Endothelial cell of umbilical vein (primary cell): ENCODE data around the gene LAMA4. TPM values are rescaled to one million over a fixed set of nuclear protein-coding genes. Genes with fewer than 3 reads are reported as not detected.

Experiments
- BruUV-seq: library from RNA; stranded (reverse); fragments of 400-500 nt; replicated peaks from 2 replicates; lab custom pipeline; 2021; lab: Mats Ljungman, UMichigan
- CTCF ChIA-PET: fragments of 300-600, 350-600 bp; sonication (Branson Sonifier 250); formaldehyde crosslinking; loops from one replicate; lab custom pipeline; 2021; ENCODE audit warnings: antibody characterized with exemption, inconsistent platforms; lab: Charles Lee
- POLR2A ChIA-PET: fragments of 300-600, 350-600 bp; sonication (Branson Sonifier 250); formaldehyde crosslinking; loops from one replicate; lab custom pipeline; 2021; ENCODE audit warnings: antibody characterized with exemption, inconsistent platforms; lab: Charles Lee
- DNase-seq: peaks from one replicate; pipeline ENCODE4 v3.0.0-alpha.2; 2011; ENCODE audit warnings: low read depth, low spot score
- FAIRE-seq: peaks from 2 replicates; lab custom pipeline; 2011; peaks lifted over from hg19 to GRCh38; lab: Jason Lieb, UNC
- H2AFZ ChIP-seq: 2 replicates; pipeline ENCODE4 v1.6.0; 2012; ENCODE audit warnings: low read depth, low read length, control low read depth, inconsistent platforms
- H3K27ac ChIP-seq: 2 replicates; pipeline ENCODE4 v1.5.1; 2011; ENCODE audit warnings: low read depth, mild to moderate bottlenecking, control low read depth, low read length, moderate library complexity; ENCODE audit not compliant: insufficient read depth
- H3K27me3 ChIP-seq, 2 experiments: 2 replicates each; pipeline versions ENCODE4 v1.6.0 to v1.6.1; 2011; ENCODE audit warnings: low read length in 2 of 2, mixed read lengths in 1 of 2; ENCODE audit not compliant: control insufficient read depth in 2 of 2, insufficient read depth in 2 of 2
- H3K36me3 ChIP-seq, 2 experiments: 2 replicates in 1 of 2; 3 replicates in 1 of 2; pipeline ENCODE4 v1.5.1; 2011; ENCODE audit warnings: low read length in 2 of 2, mild to moderate bottlenecking in 1 of 2, moderate library complexity in 1 of 2; ENCODE audit not compliant: control insufficient read depth in 2 of 2, insufficient read depth in 2 of 2; ENCODE audit errors: extremely low read depth in 1 of 2
- H3K4me1 ChIP-seq: 3 replicates; pipeline ENCODE4 v1.5.1; 2011; ENCODE audit warnings: mild to moderate bottlenecking, low read length; ENCODE audit not compliant: control insufficient read depth, insufficient read depth; ENCODE audit errors: extremely low read depth
- H3K4me2 ChIP-seq: 2 replicates; pipeline ENCODE4 v1.6.1; 2011; ENCODE audit warnings: low read length, control low read depth, mixed read lengths; ENCODE audit not compliant: insufficient read depth
- H3K4me3 ChIP-seq, 3 experiments: fragments of 200-600 bp in 1 of 3; sonication (generic), shearing (Covaris generic) in 1 of 3; replicated peaks in 1 of 3; 2 replicates each; pipeline ENCODE4 v1.5.1; 2011 to 2016; ENCODE audit warnings: control low read depth in 3 of 3, low read length in 3 of 3, mild to moderate bottlenecking in 2 of 3, inconsistent platforms in 1 of 3, low read depth in 1 of 3, moderate library complexity in 1 of 3; ENCODE audit not compliant: insufficient read depth in 1 of 3
- H3K79me2 ChIP-seq: 2 replicates; pipeline ENCODE4 v1.6.0; 2012; ENCODE audit warnings: low read length, inconsistent platforms; ENCODE audit not compliant: control insufficient read depth, insufficient read depth
- H3K9ac ChIP-seq: replicated peaks from 2 replicates; pipeline ENCODE3; 2011; ENCODE audit warnings: low read length, control low read depth; ENCODE audit not compliant: insufficient read depth; ENCODE audit errors: extremely low read depth
- H3K9me1 ChIP-seq: replicated peaks from 3 replicates; pipeline ENCODE4 v1.6.0; 2011; ENCODE audit warnings: mild to moderate bottlenecking, low read length; ENCODE audit not compliant: control insufficient read depth, insufficient read depth; ENCODE audit errors: extremely low read depth
- H3K9me3 ChIP-seq: replicated peaks from 2 replicates; pipeline ENCODE4 v1.5.1; 2012; ENCODE audit warnings: low read length, inconsistent platforms; ENCODE audit not compliant: control insufficient read depth, insufficient read depth
- H4K20me1 ChIP-seq: replicated peaks from 2 replicates; pipeline ENCODE3; 2011; ENCODE audit warnings: mild to moderate bottlenecking, low read length; ENCODE audit not compliant: control insufficient read depth, insufficient read depth; ENCODE audit errors: extremely low read depth
- EZH2 ChIP-seq: IDR thresholded peaks from 2 replicates; pipeline ENCODE4 v1.6.1; 2012; ENCODE audit warnings: borderline replicate concordance, low read depth, mild to moderate bottlenecking, moderate library complexity, low read length, inconsistent platforms; ENCODE audit not compliant: severe bottlenecking
- FOS ChIP-seq: IDR thresholded peaks from 2 replicates; pipeline ENCODE4 v1.6.1; 2011; ENCODE audit warnings: mild to moderate bottlenecking, low read length, moderate library complexity, borderline replicate concordance; ENCODE audit not compliant: insufficient read depth
- GATA2 ChIP-seq: IDR thresholded peaks from 2 replicates; pipeline ENCODE4 v1.7.0; 2011; ENCODE audit warnings: low read depth, mild to moderate bottlenecking, moderate library complexity, mixed read lengths, low read length; ENCODE audit not compliant: insufficient read length, insufficient read depth
- JUN ChIP-seq: IDR thresholded peaks from 2 replicates; pipeline ENCODE4 v1.6.1; 2011; ENCODE audit warnings: borderline replicate concordance, low read depth; ENCODE audit not compliant: insufficient read length, insufficient read depth
- MYC ChIP-seq: IDR thresholded peaks from one replicate; pipeline ENCODE4 v1.6.1; 2011; ENCODE audit warnings: mild to moderate bottlenecking, low read depth, low read length
- POLR2A ChIP-seq: IDR thresholded peaks from 2 replicates; pipeline ENCODE4 v1.6.1; 2012; ENCODE audit warnings: low read depth, mild to moderate bottlenecking, control low read depth, low read length
- POLR2AphosphoS5 ChIP-seq: IDR thresholded peaks from 2 replicates; pipeline ENCODE4 v1.6.1; 2012; ENCODE audit warnings: low read depth, mild to moderate bottlenecking, control low read depth, low read length, moderate library complexity; ENCODE audit not compliant: insufficient read depth
- dilution Hi-C: fragments of 300-500 bp; cut with MboI; formaldehyde crosslinking; loops from one replicate; pipeline ENCODE4 v1.15.0; 2019; ENCODE audit warnings: low sequenced_read_pairs; ENCODE audit not compliant: extremely low pct_ligation_motif_present
- intact Hi-C: fragments of 100-400 bp; cut with micrococcal nuclease; formaldehyde crosslinking; loops from one replicate; pipeline ENCODE4 v1.10.0; 2022
- polyA plus RNA-seq, 4 experiments: library from polyadenylated mRNA; depleted of rRNA in 3 of 4; stranded (reverse) in 3 of 4; unstranded in 1 of 4; fragments of >200 nt; gene quantifications; 2 replicates each; pipeline versions ENCODE4 v1.2.1 to v1.2.3, GENCODE V29; 2011 to 2012; ENCODE audit warnings: missing spikeins in 1 of 4
- total RNA-seq: library from RNA; stranded (reverse); gene quantifications from 2 replicates; pipeline ENCODE4 v1.2.3, GENCODE V29; 2021
- TF ChIP-seq, protein P1 (sequence below), 2 donors: IDR thresholded peaks; 1 replicate in 1 of 2; 2 replicates in 1 of 2; pipeline ENCODE4 v1.5.1; 2011; ENCODE audit warnings: low read length in 2 of 2, mild to moderate bottlenecking in 2 of 2, moderate library complexity in 2 of 2, control low read depth in 1 of 2, inconsistent platforms in 1 of 2, low read depth in 1 of 2; ENCODE audit not compliant: insufficient read depth in 1 of 2; ENCODE audit errors: extremely low read depth in 1 of 2
- TF ChIP-seq, protein P2 (sequence below): IDR thresholded peaks from 2 replicates; pipeline ENCODE4 v1.6.1; 2011; ENCODE audit not compliant: insufficient read depth, insufficient read length

Gene LAMA4
- total and polyA plus RNA-seq, 2 donors (not counting 3 experiments of a cell fraction or from before 2014, with no cell fraction given): 384 to 629 TPM

DNA sequence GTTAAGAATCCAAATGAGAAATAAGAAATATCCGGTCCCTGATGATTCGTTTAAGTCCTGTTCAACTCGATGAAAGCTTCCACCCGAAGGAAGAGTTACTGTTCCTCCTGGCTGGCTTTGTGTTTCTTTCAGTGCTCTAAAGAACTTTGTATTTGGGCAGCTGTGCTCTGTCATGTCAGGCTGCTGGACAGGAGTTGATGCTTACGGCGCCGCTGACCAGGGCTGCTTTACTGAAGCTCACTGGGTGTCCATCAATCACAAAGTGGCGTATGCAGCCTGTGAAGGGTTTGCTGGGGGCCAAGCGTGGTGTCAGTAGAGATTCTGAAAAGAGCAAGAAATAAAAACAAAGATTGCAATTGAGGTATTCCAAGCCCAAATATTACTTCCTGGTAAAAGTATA is 145.1 kb downstream of the LAMA4 start:
- intact Hi-C loops (no loop called here), dilution Hi-C loops (no loop called here)
- Histone ChIP-seq H3K27me3 (no peaks in the 10 kb centered on the region), H3K4me1 (peaks cover under 1% of the 10 kb centered on the region), H2AFZ (no peak overlapping the region), H3K4me3 (no peak overlapping the region), H4K20me1 (no peaks in the 10 kb centered on the region), H3K9me1 (no peaks in the 10 kb centered on the region), H3K36me3 (peaks cover 49 to 63% of the 10 kb centered on the region in 2 experiments), H3K79me2 (no peaks in the 10 kb centered on the region), H3K9me3 (no peaks in the 10 kb centered on the region), H3K4me2 (no peak overlapping the region), H3K27ac (no peak overlapping the region), H3K9ac (no peak overlapping the region)
- ChIA-PET POLR2A (no interaction called here), CTCF (no interaction called here)
- TSS peak; percentile 62 for BruUV-seq
- DNase-seq (no peak), FAIRE-seq (no peak)
- TF ChIP-seq MYC (no peak), POLR2AphosphoS5 (no peak), GATA2 (no peak), JUN (no peak), FOS (no peak), EZH2 (no peak), POLR2A (no peak)
- TF ChIP-seq, protein P1, sequence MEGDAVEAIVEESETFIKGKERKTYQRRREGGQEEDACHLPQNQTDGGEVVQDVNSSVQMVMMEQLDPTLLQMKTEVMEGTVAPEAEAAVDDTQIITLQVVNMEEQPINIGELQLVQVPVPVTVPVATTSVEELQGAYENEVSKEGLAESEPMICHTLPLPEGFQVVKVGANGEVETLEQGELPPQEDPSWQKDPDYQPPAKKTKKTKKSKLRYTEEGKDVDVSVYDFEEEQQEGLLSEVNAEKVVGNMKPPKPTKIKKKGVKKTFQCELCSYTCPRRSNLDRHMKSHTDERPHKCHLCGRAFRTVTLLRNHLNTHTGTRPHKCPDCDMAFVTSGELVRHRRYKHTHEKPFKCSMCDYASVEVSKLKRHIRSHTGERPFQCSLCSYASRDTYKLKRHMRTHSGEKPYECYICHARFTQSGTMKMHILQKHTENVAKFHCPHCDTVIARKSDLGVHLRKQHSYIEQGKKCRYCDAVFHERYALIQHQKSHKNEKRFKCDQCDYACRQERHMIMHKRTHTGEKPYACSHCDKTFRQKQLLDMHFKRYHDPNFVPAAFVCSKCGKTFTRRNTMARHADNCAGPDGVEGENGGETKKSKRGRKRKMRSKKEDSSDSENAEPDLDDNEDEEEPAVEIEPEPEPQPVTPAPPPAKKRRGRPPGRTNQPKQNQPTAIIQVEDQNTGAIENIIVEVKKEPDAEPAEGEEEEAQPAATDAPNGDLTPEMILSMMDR (IDR thresholded peaks at IDR 0.05; ENCODE audit: extremely low read depth in 1 of 2, insufficient read depth in 1 of 2, low read depth in 1 of 2, low read length in 2 of 2): no peak
- TF ChIP-seq, protein P2, sequence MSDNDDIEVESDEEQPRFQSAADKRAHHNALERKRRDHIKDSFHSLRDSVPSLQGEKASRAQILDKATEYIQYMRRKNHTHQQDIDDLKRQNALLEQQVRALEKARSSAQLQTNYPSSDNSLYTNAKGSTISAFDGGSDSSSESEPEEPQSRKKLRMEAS: no peak
